Measurements from ENCODE around the gene PPP2R3B. TPM values are rescaled to one million over a fixed set of nuclear protein-coding genes. Genes with fewer than 3 reads are reported as not detected.
A peak's percentile ranks its signal among the peaks of the same experiment; 100 is the strongest.

PPP2R3B gene
- total and polyA plus RNA-seq, 2 donors (not counting 1 experiment from before 2014, with no cell fraction given), result 43.3 to 47.6 TPM

DNA sequence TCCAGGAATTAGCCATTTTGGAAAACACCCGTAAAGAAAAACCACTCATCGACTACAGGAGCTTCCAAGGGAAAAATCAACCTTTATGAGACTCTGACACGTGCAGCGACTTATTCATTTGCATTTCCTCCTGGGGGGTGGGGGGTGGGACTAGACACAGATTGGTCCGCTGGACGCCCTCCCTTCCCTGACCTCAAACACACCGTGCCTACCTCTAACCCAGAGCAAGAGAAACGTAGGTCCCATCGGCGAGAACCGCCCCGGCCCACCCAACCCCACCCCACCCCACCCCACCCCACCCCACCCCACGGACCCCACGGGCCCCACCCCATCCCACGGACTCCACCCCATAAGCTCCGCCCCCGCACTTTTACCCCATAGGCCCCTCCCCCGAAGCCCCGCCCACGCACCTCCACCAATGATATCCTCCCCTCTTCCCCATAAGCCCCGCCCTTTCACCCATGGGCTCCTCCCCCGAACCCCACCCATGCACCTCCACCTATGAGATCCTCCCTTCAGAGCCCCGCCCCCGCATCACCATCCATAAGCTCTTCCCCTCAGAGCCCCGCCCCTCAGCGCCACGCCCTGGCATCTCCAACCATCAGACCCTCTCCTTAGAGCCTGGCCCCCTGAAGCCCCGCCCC lies 69.2 kb downstream of the PPP2R3B start:
- Histone ChIP-seq H3K27ac (ENCODE audit: low read length in 2 of 2) (peak overlapping the region; percentile 95 to 96), H4K20me1 (ENCODE audit: control insufficient read depth, insufficient read depth, low read length, poor library complexity, severe bottlenecking) (peaks cover 14% of the 10 kb centered on the region), H3K4me3 (ENCODE audit: control extremely low read depth in 1 of 5, extremely low read depth in 1 of 5, insufficient read depth in 1 of 5, low read depth in 2 of 5, low read length in 4 of 5) (peak overlapping the region in 4 of 5 experiments; percentile 36 to 91 (median 77)), H3K9ac (ENCODE audit: low read length) (peak overlapping the region; percentile 92), H3K4me1 (ENCODE audit: control insufficient read depth in 2 of 2, insufficient read depth in 2 of 2, low read length in 2 of 2) (peaks cover 13 to 29% of the 10 kb centered on the region in 2 donors), H3K36me3 (replicated peaks in 1 of 2; ENCODE audit: control extremely low read depth in 1 of 2, control insufficient read depth in 1 of 2, extremely low read depth in 1 of 2, insufficient read depth in 2 of 2, low read length in 1 of 2) (peaks cover 0 to 25% of the 10 kb centered on the region in 2 experiments), H2AFZ (ENCODE audit: insufficient read depth, low read depth, low read length, poor library complexity, severe bottlenecking) (no peak overlapping the region), H3K9me3 (ENCODE audit: control extremely low read depth in 1 of 3, control insufficient read depth in 2 of 3, insufficient read depth in 1 of 3, low read length in 2 of 3) (peaks cover 0 to 15% (median 0%) of the 10 kb centered on the region in 3 donors), H3K4me2 (replicated peaks; ENCODE audit: low read depth, low read length, poor library complexity, severe bottlenecking) (peak overlapping the region; percentile 86), H3K79me2 (ENCODE audit: control insufficient read depth, insufficient read depth, low read length) (peaks cover 18% of the 10 kb centered on the region), H3K27me3 (replicated peaks in 1 of 4; ENCODE audit: control extremely low read depth in 1 of 4, control insufficient read depth in 3 of 4, insufficient read depth in 4 of 4, low read length in 3 of 4) (peaks cover 0 to 8% (median 0%) of the 10 kb centered on the region in 4 experiments)
- peak overlapping the region; percentile 99 for H3K27ac Mint-ChIP-seq
- H3K4me1 Mint-ChIP-seq, result peaks cover 23% of the 10 kb centered on the region
- peaks cover 3% of the 10 kb centered on the region for H3K27me3 Mint-ChIP-seq
- DNase-seq (peak; percentile 48), ATAC-seq (ENCODE audit: low read depth) (no peak)
- H3K9me3 Mint-ChIP-seq (ENCODE audit: insufficient read depth), result no peaks in the 10 kb centered on the region
- ChIA-PET CTCF (no interaction called here), POLR2A (no interaction called here)
- peak overlapping the region; percentile 91 for H3K4me3 Mint-ChIP-seq
- intact Hi-C loops (cut with micrococcal nuclease), result loop anchor here (1.0 to 5.0 kb wide), 3 partner anchors 35 to 1275 kb away; partner anchors contain the start of gene AKAP17A
- TF ChIP-seq EZH2 (IDR thresholded peaks at IDR 0.05; ENCODE audit: borderline replicate concordance, insufficient read depth, low read depth, low read length, poor library complexity, severe bottlenecking), result no peak
- TF ChIP-seq, protein P1, sequence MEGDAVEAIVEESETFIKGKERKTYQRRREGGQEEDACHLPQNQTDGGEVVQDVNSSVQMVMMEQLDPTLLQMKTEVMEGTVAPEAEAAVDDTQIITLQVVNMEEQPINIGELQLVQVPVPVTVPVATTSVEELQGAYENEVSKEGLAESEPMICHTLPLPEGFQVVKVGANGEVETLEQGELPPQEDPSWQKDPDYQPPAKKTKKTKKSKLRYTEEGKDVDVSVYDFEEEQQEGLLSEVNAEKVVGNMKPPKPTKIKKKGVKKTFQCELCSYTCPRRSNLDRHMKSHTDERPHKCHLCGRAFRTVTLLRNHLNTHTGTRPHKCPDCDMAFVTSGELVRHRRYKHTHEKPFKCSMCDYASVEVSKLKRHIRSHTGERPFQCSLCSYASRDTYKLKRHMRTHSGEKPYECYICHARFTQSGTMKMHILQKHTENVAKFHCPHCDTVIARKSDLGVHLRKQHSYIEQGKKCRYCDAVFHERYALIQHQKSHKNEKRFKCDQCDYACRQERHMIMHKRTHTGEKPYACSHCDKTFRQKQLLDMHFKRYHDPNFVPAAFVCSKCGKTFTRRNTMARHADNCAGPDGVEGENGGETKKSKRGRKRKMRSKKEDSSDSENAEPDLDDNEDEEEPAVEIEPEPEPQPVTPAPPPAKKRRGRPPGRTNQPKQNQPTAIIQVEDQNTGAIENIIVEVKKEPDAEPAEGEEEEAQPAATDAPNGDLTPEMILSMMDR (IDR thresholded peaks at IDR 0.05), result no peak
- 16% methylated on average over 14 of the region's 28 CpGs for WGBS (ENCODE audit: insufficient coverage)
